ENCODE data around the gene BICC1.

DNA sequence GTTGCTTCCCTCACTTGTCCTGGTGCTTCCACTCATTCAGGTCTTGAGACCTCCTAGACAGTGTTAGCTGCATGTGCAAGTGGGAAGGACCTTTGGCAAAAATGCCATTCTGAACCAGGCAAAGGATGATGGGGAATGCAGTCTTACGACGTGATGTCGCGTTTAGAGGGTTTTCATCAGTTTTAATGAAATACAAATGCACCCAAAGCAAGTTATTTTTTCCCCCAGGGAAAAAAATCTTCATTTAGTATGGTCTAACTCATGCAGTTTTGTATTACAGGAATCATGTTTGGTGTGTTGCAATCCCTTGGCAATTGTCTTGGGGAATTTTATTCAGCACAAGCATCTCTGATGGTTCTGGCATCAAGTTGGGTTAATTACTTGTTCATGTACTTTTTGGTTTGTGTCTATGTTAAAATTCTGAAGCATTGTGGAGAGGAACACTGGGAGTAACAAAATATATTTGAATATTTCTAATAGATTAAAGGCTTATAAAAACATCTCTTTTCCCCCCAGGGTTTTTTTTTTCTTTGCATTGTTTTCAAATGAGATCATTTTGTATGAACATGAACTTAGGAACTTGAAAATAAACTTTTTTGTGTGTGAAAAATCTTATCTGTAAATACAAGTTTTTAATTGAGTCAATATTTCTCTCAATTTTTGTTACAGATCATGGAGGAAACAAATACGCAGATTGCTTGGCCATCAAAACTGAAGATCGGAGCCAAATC, 188.9 kb downstream of the BICC1 start:
- TF ChIP-seq, protein P1, sequence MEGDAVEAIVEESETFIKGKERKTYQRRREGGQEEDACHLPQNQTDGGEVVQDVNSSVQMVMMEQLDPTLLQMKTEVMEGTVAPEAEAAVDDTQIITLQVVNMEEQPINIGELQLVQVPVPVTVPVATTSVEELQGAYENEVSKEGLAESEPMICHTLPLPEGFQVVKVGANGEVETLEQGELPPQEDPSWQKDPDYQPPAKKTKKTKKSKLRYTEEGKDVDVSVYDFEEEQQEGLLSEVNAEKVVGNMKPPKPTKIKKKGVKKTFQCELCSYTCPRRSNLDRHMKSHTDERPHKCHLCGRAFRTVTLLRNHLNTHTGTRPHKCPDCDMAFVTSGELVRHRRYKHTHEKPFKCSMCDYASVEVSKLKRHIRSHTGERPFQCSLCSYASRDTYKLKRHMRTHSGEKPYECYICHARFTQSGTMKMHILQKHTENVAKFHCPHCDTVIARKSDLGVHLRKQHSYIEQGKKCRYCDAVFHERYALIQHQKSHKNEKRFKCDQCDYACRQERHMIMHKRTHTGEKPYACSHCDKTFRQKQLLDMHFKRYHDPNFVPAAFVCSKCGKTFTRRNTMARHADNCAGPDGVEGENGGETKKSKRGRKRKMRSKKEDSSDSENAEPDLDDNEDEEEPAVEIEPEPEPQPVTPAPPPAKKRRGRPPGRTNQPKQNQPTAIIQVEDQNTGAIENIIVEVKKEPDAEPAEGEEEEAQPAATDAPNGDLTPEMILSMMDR (IDR thresholded peaks at IDR 0.05; ENCODE audit: extremely low read depth in 1 of 2, insufficient read depth in 1 of 2, low read depth in 1 of 2, low read length in 2 of 2), result no peak
- TF ChIP-seq EZH2 (IDR thresholded peaks at IDR 0.05; ENCODE audit: borderline replicate concordance, low read depth, low read length, severe bottlenecking) (no peak), POLR2A (IDR thresholded peaks at IDR 0.05; ENCODE audit: low read depth, low read length) (no peak), POLR2AphosphoS5 (IDR thresholded peaks at IDR 0.05; ENCODE audit: insufficient read depth, low read depth, low read length) (no peak), MYC (IDR thresholded peaks at IDR 0.05; ENCODE audit: low read depth, low read length) (no peak), GATA2 (IDR thresholded peaks at IDR 0.05; ENCODE audit: insufficient read depth, insufficient read length, low read depth, low read length) (no peak), FOS (IDR thresholded peaks at IDR 0.05; ENCODE audit: borderline replicate concordance, insufficient read depth, low read length) (no peak), JUN (IDR thresholded peaks at IDR 0.05; ENCODE audit: borderline replicate concordance, insufficient read depth, insufficient read length, low read depth) (no peak)
- TF ChIP-seq, protein P2, sequence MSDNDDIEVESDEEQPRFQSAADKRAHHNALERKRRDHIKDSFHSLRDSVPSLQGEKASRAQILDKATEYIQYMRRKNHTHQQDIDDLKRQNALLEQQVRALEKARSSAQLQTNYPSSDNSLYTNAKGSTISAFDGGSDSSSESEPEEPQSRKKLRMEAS (IDR thresholded peaks at IDR 0.05; ENCODE audit: insufficient read depth, insufficient read length), result no peak
